NCI-H187 treated with DMSO at 0.1 percent for 48 hours (cell line): ENCODE data around the gene TOX4.
"Not testable (repeated sequence)": the region's sequence is repeated elsewhere in the genome, so short reads cannot be mapped to it uniquely, and the experiment has no call there.

Source experiments
- DNase-seq: peaks from one replicate; lab custom pipeline; 2025; lab: John Stamatoyannopoulos, UW

Gene TOX4

DNA sequence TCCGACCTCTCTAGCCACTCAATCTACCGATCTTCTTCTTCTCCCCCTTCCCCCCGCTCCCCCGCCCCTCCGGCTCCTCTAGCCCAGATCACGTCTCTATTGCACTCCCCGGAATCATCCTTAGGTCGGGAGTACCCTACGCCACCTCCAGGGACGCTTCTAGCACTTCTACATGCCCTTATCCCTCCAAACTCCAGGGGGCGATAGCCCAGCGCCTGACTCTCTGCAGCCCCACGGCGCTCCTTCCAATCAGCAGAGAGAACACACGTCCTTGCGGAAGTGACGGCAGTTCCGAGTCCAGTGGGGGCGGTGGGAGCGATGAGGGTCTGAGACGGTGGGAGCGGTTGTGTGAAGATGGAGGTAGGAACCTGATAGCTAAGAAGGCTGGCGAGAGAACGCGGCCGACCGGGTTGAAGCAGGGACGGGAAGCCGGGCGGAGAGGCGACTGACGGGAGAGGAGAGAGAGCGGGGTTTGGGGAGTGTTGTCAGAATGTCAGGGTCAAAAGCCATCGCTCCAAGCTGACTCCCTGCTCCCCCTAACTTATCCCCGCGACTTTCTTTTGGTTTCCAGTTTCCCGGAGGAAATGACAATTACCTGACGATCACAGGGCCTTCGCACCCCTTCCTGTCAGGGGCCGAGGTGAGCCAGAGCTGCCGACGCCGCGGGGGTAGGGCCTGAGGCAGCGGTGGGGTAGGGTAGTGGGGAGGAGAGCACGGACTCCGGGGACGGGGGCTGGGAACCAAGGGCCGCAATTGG is at the start of gene TOX4, which contains the start of gene RAB2B:
TSS of gene TOX4 (plus strand) at position 271 of the 757 bp plus-strand sequence. CDS start at position 355, 84 bp downstream.
TSS of gene RAB2B (minus strand) at position 35 of the 757 bp plus-strand sequence. CDS start 87 bp downstream, outside the sequence.
- DNase-seq = peak; percentile 100

DNA sequence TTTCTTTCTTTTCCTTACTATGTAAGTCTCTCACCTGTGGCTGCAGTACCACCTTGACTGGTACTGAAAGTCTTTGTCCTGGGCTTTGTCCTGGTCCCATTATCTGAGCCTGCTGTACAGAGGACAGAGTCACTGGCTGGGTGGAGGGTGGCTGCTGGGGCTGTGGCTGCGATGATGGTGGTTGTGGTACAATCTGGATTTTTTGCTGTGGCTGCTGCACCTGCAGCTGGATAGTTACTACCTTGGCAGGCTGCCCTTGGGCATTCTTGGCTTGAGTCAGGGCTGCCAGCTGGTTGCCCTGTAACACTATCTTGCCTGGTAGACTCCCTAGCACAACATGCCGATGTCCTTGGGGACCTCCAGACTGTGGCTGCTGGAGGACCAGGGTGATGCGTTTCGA is 48.1 kb upstream of the TOX4 start:
- no peak for DNase-seq

DNA sequence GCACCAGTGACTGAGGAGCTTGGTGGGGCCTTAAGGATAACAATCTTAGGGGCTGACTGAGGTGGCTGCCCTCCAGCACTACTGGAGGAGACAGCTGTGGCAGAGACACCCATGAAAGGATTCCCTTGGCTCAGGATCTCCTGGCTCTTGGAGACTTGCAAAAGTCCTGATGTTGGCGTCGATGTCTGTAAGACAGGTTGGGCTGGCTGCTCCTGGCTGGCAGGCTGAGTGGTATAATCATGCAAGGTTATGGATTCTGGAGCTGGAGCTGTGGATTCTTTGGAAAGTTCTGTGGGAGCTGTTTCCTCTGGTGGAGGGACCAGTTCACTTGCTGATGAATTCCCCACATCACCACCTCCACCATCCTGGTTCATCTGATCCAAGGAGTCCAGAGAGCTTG is 45.9 kb upstream of the TOX4 start:
- DNase-seq = no peak

DNA sequence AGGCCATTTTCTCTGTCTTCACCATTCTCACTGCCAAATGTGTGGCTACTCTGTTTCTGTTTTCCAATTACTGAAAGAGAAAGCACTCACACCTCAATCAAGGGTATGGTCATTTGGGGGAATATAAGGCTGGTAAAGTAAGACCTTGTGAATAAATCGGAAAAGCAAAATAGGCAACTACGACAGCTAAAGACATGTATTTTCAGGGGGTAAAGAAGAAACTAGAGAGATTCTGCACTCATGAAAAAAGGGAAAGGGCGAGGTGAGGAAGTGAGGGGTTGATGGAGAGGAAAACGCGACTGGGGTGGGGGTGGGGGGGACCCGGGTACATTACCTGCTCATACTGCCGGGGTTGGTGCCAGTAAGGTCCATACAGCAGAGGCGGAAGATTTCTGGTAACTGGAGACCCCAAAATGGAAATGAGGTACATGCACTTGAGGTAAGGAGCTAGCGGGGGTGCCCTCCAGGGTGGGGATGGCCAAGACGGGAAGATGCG is 40.4 kb upstream of the TOX4 start:
- DNase-seq = no peak

DNA sequence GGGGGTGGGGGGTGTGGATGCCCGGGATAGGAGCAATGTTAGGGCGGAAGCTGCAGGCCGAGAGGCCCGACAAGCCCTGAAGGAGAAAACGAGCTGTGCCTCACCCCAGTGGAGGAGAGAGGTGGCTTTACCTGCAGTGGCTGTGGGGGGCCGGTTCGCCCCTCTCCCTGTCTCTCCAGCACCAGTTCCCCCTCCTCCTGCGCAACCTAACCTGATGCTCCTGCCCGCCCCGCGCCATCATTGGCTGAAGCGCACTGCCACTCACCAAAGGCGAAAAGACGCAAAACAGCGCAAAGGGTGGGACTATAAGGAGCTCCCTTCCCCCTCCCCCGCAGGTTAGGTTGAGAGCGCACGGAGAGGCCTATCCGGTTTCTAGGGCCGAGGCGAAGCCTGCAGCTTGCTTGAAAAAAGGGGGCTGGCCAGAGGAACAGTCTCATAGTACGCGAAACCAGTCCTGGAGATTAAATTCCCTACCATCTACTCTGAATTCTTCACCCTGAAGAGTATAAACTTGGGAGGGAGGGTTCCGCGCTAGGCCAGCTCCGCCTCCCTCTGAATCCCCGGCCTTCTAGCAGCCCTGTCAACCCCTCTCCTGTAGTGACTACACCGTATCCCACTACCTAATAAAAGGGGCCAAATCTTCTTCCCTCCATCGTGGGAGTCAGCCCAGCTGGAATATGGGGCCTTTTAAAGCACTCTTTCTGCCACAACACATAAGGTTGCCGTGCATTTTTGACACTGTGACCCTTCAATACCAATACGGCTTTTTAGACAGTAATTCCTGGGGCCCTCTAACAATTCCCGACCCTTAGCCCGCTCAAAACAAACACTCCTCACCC is 39.7 kb upstream of the TOX4 start:
- DNase-seq = peak; percentile 94

DNA sequence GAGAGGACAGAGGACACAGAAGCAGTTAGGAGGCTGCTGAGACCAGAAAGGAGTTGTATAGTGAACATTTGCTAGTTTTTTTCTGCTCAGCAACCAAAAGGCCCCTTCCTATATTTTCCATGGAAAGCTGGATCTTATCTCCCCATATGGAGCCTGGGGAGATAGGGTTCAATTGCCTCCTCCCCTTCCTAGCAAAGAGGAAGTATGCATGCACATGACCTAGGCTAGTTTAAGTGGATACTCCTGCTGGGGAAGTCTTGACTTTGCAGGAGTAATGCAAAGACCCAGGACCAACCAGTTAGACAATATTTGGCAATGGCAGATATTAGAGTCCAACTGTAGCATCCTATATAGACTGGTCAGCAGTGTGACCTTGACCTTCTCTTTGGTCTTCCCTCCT is 36.1 kb upstream of the TOX4 start:
- no peak for DNase-seq

DNA sequence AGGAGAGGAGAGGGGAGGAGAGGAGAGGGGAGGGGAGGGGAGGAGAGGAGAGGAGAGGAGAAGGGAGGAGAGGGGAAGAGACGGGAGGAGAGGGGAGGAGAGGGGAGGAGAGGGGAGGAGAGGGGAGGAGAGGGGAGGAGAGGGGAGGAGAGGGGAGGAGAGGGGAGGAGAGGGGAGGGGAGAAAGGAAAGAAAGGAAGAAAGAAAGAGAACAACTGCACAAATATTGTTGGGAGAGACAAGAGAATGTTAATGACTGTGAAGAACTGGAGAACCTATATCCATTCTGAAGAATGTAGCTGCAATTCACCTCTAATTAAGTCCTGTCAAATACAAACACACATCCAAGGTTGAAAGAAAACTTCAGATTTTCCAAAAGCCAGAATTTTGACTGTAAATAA is 34.3 kb upstream of the TOX4 start:
- DNase-seq = not testable (repeated sequence)

DNA sequence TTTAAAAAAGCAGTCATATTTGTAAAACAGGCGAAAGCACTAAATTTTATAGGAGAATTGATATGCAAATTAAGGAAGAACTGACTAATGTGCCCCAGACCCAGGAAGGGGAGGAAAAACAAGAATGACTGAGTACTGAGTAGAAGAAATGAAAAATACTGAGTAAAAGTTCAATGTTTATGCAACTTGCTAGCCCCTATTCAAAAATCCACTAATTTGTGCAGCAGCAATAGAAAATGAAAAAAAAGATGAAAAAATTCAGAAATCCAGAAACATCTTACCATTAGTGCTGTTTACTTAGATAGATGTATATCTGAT is 27.1 kb upstream of the TOX4 start:
- DNase-seq = no peak

DNA sequence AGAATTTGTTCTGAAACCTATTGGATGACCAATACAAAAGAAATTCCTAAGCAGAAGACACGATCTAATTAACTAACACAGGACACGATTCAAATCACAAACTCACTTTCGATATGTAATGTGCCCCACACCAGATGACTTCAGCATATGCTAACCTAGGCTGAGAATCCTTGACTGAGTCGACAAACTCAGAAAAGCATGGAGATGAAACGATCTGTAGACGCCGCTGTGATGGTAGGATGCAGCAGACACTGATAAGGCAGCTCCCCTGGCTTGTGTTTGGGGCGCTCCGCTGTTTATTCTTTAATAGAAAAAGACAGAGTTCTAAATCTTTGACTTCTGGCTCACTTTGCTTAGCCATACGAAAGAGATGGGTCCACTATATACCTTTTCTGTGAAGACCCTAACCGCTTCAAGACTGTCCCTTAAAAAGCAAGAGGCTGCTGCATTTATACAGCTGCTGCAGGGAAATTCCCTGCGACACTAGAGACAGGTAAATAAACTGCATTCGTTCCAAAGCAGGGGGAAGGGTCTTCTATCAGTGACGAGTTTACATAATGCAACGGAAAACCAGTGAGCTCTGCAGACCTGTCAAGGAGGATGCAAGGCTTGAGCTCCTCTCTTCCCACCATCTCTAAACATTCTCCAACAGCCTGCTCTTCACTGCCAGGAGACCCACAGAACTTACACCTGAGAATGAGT is 22.0 kb upstream of the TOX4 start:
- no peak for DNase-seq

DNA sequence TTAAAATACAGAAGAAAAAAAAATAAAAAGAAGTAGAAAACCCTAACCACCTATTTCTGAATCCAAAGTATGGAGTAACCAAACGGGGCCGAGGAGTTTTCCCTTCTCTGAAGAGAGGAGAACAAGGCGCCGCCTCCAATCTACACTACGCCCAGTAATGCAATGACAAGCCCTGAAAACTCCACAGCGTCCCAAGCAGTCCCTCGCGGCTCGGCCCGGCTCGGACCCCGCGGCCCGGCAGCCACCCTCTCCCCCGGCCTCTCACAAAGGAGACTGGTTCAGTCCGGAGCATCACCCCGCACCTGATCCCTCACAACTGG is 21.4 kb upstream of the TOX4 start:
- DNase-seq = no peak

DNA sequence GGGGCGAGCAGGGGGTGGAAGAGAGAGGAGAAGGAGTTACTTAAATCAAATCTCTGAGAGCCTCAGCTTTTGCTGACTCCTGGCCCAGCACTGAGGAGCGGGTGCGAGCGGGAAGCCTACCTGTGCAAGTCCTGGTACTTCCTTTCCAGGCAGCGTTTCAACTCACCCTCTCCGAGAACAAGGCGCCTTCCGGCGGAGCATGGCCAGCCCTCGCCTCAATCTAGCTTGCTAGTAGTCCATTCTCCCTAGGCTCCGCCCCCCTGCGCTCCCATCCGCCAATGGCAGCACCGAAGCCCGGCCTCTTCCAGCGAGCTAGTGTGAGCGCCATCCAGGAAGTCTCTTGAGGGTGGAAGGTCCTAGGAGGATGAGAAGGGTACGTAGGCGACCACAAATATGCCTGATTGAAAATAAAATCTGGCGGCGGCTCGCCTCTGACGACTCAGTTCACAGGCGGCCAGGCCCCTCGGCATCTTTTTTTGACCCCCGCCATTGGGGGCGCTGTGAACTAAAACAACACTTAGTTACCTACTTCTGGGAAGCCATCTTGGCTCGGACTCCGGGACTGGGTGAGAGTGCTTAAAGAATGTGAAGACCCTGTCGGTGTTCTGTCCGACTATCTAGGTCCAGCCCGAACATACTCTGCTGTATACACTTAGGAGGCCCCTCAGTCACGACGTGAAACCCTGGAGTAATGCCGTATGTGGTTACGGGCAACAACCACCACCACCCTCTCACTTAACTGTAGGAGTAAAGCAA is 20.9 kb upstream of the TOX4 start, which contains the start of gene CHD8:
TSS of gene CHD8 (minus strand) at position 212 of the 756 bp plus-strand sequence. CDS start 24,480 bp downstream, outside the sequence.
- peak; percentile 98 for DNase-seq

DNA sequence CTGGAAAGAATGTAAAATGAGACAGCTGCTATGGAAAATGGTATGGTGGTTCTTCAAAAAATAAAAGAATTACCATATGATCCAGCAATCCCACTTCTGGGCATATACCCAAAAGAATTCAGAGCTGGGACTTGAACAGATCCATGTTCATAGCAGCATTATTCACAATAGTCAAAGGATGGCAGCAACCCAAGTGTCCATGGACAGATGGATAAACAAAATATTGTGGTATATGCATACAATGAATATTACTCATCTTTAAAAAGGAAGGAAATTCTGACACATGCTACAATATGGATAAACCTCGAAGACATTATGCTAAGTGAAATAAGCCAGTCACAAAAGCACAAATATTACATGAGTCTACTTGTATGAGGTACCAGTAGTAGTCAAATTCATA is 9.4 kb upstream of the TOX4 start:
- DNase-seq = no peak

DNA sequence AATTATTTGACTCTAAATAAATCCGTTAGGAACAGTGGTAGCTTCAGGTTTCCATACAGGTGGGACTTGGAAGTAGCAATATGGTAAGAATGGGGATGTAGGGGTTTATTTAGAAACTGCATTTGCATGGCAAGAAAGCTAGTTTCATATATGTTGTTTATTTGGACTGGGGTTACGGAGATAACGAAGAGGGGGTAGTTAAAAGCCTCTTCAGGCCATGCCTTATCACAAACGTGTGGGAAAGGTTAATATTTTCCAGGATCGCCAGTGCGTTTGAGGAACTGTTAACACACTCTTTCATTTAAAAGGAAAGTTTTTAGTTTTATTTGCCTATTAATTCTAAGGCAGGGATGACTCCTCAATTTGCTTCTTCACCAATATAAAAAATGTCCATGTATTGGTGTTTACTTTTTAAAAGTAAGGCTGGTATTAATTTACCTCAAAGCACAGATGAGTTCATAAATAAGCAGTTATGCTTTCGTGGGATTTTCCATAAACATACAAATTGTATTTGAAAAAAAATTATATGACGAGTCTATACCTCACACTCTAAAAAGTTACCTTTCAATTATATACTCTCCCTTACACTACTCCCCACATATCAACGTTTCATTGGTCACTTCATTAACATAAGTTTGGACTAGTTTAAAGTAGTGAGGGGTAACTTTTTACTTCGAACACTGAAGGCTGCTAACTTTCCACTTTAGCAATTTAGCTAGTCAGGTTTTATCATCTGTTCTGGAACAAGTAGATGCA is 1.1 kb upstream of the TOX4 start:
- DNase-seq = no peak

DNA sequence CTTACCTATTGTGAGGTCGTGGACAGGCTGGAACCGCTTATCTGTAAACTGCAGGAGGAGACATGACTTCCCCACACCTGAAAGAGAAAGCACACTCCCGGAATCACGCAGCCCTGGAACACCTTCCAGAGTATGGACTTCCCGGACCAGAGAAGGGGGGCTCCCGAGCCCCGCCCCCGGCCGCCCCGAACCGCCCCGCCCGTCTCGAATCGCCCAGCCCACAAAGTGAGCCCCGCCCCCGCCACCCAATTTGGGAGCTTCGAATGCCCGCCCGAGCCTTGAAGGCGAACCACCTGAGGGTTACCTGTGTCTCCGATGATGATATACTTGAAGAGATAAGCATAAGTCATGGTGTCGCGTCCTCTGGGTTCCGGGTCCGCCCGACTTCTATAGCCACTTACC is 471 bp upstream of the TOX4 start:
- no peak for DNase-seq

DNA sequence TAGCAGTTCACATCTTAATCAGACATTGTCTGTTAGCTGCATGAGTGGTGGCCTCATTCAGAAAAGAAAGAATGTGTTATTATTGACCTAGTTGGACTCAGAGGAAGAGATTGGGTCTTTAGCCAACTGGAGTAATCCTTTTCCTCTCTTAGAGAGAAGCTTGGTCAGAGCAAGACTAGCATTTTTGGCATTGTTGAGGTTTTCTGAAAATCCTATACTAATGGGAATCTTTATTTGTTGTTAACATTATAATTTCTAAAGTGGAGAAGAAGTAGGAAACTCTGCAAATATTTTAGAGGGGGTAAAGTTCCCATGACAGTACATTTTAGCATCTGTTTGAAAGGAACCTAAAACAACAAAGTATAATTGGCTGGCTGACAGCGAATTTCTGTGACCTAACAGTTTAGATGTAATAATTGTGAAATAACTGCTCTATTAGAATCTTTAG is 9.7 kb downstream of the TOX4 start:
- DNase-seq = no peak

DNA sequence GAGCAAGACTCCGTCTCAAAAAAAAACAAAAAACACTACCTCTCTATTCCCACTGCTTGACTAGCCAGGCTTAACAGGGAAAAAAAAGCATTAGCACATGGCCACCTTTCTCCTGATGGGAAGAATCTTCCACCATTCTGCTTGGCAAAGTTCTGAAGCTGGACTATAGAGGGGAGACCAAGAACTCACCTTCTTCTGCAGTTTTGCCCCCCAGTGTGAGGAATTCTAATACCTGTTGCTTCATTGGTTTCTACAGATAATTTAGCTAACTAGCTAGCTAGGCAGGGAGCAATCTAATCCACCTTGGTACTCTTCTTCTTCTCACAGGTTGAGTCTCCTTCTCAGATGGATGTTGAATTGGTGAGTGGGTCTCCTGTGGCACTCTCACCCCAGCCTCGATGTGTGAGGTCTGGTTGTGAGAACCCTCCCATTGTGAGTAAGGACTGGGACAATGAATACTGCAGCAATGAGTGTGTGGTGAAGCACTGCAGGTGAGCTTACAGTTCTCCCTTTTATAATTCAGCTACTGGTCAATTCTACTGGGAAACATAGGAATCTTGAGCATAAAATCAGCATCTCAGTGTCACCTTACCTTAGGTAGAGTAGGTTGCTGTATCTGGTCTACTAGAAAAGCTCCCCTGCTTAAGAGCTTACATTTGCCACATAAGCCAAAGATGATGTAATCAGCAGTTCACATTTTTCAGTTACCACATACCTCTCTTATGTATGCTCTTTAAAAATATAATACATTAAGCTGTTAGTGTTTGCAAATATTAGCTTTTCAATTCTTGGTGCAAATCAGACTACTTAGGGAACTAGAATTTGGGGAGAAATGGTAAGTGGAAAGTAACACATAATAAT is 18.1 kb downstream of the TOX4 start:
- no peak for DNase-seq

DNA sequence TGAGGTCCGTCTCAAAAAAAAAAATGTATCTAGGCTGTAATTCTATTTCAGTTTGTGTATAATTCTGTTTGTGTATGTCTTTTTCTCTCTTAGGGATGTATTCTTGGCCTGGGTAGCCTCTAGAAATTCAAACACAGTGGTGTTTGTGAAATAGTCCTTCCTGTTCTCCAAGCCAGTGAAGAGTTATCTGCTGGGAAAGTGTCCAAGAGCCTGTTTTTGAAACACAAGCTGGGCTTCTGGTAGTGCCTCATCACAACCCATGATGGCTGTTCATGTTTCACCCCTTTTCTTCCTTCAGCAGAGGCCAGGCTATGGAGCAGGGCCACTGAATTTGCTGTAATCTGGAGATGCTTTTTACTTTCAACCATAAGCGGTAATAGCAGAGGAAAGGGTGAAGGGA is 19.5 kb downstream of the TOX4 start:
- no peak for DNase-seq

DNA sequence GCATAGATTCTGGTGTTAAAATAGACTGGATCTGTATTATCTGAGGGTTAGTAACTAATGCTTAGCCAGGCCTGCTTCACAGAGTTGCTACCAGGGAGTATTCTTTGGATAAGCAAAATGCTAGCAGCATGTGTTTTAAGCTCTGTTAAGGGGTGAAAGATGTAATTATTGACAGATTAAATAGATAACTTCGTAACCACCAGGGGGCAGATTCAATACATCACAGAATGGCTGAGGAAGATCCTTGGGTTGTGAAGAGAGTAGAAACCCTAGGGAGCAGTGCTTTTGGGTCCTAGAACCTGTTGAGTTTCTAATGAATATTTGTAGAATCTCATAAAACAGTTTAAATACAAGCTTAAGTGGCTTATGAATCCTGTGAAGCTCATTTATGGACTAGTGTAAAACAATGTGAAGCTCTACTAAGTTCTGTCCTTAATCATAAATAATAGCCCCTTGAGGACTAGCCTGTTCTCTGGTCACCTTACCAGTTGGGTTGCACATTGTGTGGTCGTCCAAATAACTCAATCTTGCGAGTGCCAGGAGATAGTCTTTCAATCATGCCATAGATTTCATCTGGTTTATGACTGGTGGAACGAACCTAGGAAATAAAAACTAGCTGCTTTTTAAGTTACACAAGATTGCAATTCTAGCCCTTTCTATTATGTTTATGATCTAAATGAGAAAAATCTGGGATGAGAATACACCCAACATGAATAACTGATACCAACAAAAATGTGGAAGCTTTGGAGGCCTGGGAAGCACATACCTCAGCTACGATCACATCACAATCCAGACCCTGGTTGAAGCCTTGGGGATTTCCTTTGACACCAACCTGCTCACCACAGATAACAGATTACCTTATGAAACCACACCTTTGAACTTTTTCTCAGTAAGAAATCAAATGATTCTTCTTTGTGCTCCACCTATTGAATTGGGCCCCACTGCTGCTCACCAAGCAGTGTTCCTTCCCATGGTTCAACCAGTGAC is 21.8 kb downstream of the TOX4 start:
- peak; percentile 31 for DNase-seq

DNA sequence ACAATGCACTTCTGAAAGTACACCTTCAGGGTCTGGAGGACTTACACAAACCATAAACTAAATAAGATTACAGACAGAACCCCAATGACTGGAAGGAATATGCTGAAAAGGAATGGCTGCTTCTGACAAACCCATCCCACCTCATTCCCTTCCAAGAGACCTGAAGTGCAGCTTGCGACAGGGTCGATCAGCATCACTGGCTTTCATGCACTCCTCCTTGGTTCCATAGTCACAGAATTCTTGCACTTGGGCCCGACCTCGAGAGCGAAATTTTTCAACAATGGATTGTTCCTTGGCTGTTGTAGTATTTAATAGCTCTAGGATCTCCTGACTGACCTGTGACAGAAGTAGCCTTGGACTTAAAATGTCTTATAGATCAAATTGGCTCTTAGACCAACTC is 24.6 kb downstream of the TOX4 start:
- no peak for DNase-seq
